ENCODE measurements around the gene CACNA1C.

The CACNA1C gene

GRCh38 chr12:2043054-2043453, 9.7 kb upstream of the CACNA1C start:
- Histone ChIP-seq H3K27me3 (replicated peaks) (peaks cover 8% of the 10 kb centered on the region), H3K4me3 (ENCODE audit: low read depth, low read length) (no peak overlapping the region), H3K27ac (no peak overlapping the region), H3K36me3 (replicated peaks) (no peaks in the 10 kb centered on the region)
- in situ Hi-C loops (cut with HindIII; ENCODE audit: low pct_ligation_motif_present, low sequenced_read_pairs) = no loop called here
- no peak for TF ChIP-seq CTCF (IDR thresholded peaks at IDR 0.05; ENCODE audit: low read depth, low read length, missing control alignments)
- no peak for DNase-seq

DNA sequence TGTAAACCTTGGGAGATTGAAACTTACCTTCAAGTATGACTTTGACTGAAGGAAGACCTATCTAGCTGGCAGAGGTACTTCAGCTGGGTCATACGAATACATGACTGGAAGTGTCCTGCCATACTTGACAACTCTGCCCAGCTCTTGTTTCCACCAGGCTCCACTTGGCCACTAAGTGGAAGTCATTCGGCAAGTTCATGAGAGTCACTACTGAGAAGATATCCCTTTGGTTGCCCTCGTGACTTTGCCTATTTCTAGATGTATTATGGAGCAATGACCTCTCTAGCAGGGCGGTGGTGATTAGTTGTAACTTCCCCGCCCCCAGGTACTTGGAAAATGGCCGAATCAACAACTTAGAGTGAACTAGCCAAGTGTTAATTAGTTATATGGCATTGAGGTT, 8.6 kb upstream of the CACNA1C start:
- DNase-seq = no peak
- no peaks in the 10 kb centered on the region for H3K36me3 ChIP-seq (replicated peaks)
- peaks cover 8% of the 10 kb centered on the region for H3K27me3 ChIP-seq (replicated peaks)
- TF ChIP-seq CTCF (IDR thresholded peaks at IDR 0.05; ENCODE audit: low read depth, low read length, missing control alignments) = no peak
- H3K27ac ChIP-seq = no peak overlapping the region
- no peak overlapping the region for H3K4me3 ChIP-seq (ENCODE audit: low read depth, low read length)
- in situ Hi-C loops (cut with HindIII; ENCODE audit: low pct_ligation_motif_present, low sequenced_read_pairs) = no loop called here

DNA sequence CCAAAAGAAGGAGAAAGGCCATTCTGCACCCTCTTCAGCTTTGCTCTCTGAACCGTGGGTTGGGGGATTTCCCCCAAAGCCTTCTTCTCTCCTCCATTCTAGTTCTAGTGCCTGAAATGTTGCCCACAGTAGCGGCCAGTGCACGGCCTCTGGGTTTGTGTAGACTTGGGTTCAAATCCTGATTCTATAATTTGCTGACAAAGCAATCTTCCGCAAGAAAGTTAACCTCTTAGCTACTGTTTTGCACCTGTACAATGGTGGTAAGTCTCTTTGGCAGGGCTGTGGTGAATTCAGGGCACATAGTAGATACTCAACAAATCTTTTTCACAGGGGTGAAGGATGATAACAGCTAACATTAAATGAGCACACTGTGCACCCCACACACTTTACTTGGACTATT, 5.8 kb upstream of the CACNA1C start:
- no peaks in the 10 kb centered on the region for H3K36me3 ChIP-seq (replicated peaks)
- no peak for TF ChIP-seq CTCF (IDR thresholded peaks at IDR 0.05; ENCODE audit: low read depth, low read length, missing control alignments)
- no peak for DNase-seq
- H3K27ac ChIP-seq = no peak overlapping the region
- in situ Hi-C loops (cut with HindIII; ENCODE audit: low pct_ligation_motif_present, low sequenced_read_pairs) = no loop called here
- H3K4me3 ChIP-seq (ENCODE audit: low read depth, low read length) = no peak overlapping the region
- peaks cover 12% of the 10 kb centered on the region for H3K27me3 ChIP-seq (replicated peaks)

DNA sequence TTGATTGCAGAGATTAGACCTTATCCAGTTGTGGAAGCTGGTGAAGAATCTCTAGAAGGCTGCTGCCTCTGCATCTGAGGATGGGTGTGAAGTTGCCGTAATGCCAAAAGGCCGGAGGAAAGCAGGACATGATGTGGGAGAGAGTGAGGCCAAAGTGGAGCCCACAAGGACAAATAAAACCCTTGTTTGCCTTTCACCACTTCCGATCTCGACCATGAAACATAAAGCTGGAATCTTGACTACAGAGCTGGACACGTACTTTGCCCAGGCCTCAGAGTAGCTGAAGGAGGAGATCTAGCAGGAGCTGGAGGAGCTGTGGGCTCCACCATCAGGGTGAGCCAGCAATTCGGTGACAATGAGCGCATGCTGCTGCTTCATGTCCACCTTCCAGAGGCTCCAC, 5.0 kb upstream of the CACNA1C start:
- H3K27ac ChIP-seq = no peak overlapping the region
- H3K27me3 ChIP-seq (replicated peaks) = peaks cover 16% of the 10 kb centered on the region
- DNase-seq = no peak
- H3K4me3 ChIP-seq (ENCODE audit: low read depth, low read length) = no peak overlapping the region
- in situ Hi-C loops (cut with HindIII; ENCODE audit: low pct_ligation_motif_present, low sequenced_read_pairs) = no loop called here
- TF ChIP-seq CTCF (IDR thresholded peaks at IDR 0.05; ENCODE audit: low read depth, low read length, missing control alignments) = no peak
- H3K36me3 ChIP-seq (replicated peaks) = no peaks in the 10 kb centered on the region

- no peak for TF ChIP-seq CTCF (IDR thresholded peaks at IDR 0.05; ENCODE audit: low read depth, low read length, missing control alignments)
- Histone ChIP-seq H3K27ac (no peak overlapping the region), H3K4me3 (ENCODE audit: low read depth, low read length) (no peak overlapping the region), H3K27me3 (replicated peaks) (peaks cover 29% of the 10 kb centered on the region), H3K36me3 (replicated peaks) (no peaks in the 10 kb centered on the region)
- DNase-seq = peak; percentile 25
- in situ Hi-C loops (cut with HindIII; ENCODE audit: low pct_ligation_motif_present, low sequenced_read_pairs) = no loop called here
Observed at GRCh38 chr12:2049604-2050540, 2.9 kb upstream of the CACNA1C start.

Measured in brain microvascular endothelial cell (primary cell).